K562 (cell line): ENCODE measurements around the gene ELL3. TPM values are rescaled to one million over a fixed set of nuclear protein-coding genes. Genes with fewer than 3 reads are reported as not detected.
"Not testable (repeated sequence)": the region's sequence is repeated elsewhere in the genome, so short reads cannot be mapped to it uniquely, and the experiment has no call there.

ENCODE experiments used
- ATAC-seq: fragments of 200-7000 bp; cut with Tn5 transposase; 3 replicates; pipeline ENCODE4 v1.9.1; 2020; ENCODE audit warnings: moderate library complexity
- BruUV-seq: library from RNA; stranded (reverse); fragments of 400-500 nt; replicated peaks from 2 replicates; lab custom pipeline; 2021; lab: Mats Ljungman, UMichigan
- CTCF ChIA-PET: fragments of 300-600 bp; formaldehyde crosslinking; extraction: SDS; loops from one replicate; lab custom pipeline; 2021; ENCODE audit warnings: low intra/inter-chr PET ratio; lab: Yijun Ruan, JAX
- POLR2A ChIA-PET: fragments of 300-600, 350-650 bp; sonication (Branson Sonifier 250); formaldehyde crosslinking; extraction: SDS; loops from one replicate; lab custom pipeline; 2021; ENCODE audit warnings: antibody characterized with exemption, inconsistent platforms; lab: Yijun Ruan, JAX
- DNase-seq, 4 experiments: peaks; one replicate each; pipeline versions ENCODE4 v3.0.0 to v3.0.0-alpha.2; 2011 to 2018; ENCODE audit warnings: low spot score in 3 of 4, mixed read lengths in 3 of 4; ENCODE audit errors: extremely low read depth in 1 of 4
- FAIRE-seq: peaks from 2 replicates; lab custom pipeline; 2011; peaks lifted over from hg19 to GRCh38; lab: Jason Lieb, UNC
- H2AFZ ChIP-seq: 2 replicates; pipeline ENCODE4 v1.6.0; 2011; ENCODE audit warnings: low read depth, low read length, control low read depth, inconsistent platforms
- H3K27ac ChIP-seq: fragments of 200-600 bp; 3 replicates; pipeline ENCODE4 v1.8.0; 2011; ENCODE audit warnings: low read depth, mild to moderate bottlenecking, control low read depth, inconsistent platforms, low read length, moderate library complexity, mixed read lengths; ENCODE audit errors: extremely low read depth
- H3K27me3 ChIP-seq, 2 experiments: fragments of 300-600 bp in 1 of 2; 2 replicates in 1 of 2; 3 replicates in 1 of 2; pipeline versions ENCODE4 v1.6.0 to v1.8.0; 2011; ENCODE audit warnings: inconsistent platforms in 2 of 2, low read length in 2 of 2, mild to moderate bottlenecking in 1 of 2, mixed read lengths in 1 of 2, moderate library complexity in 1 of 2; ENCODE audit not compliant: control insufficient read depth in 2 of 2, insufficient read depth in 2 of 2
- H3K36me3 ChIP-seq: fragments of 300-600 bp; 3 replicates; pipeline ENCODE4 v1.8.0; 2011; ENCODE audit warnings: mild to moderate bottlenecking, low read length, inconsistent platforms; ENCODE audit not compliant: control insufficient read depth, insufficient read depth
- H3K4me1 ChIP-seq, 2 experiments: fragments of 200-600 bp in 1 of 2; replicated peaks in 1 of 2; 2 replicates in 1 of 2; 3 replicates in 1 of 2; pipeline versions ENCODE4 v1.5.1 to v1.8.0; 2011; ENCODE audit warnings: inconsistent platforms in 2 of 2, low read length in 2 of 2, mild to moderate bottlenecking in 1 of 2, mixed read lengths in 1 of 2, moderate library complexity in 1 of 2; ENCODE audit not compliant: control insufficient read depth in 2 of 2, insufficient read depth in 2 of 2
- H3K4me2 ChIP-seq: 2 replicates; pipeline ENCODE4 v1.6.1; 2011; ENCODE audit warnings: low read length, control low read depth, inconsistent platforms, mixed read lengths; ENCODE audit not compliant: insufficient read depth
- H3K4me3 ChIP-seq: fragments of 200-600 bp; sonication (generic), shearing (Covaris generic); 2 replicates; pipeline ENCODE4 v1.5.1; 2016; ENCODE audit warnings: control low read depth, inconsistent platforms
- H3K79me2 ChIP-seq: fragments of 200-600 bp; 3 replicates; pipeline ENCODE4 v1.8.0; 2011; ENCODE audit warnings: low read length, inconsistent platforms; ENCODE audit not compliant: control insufficient read depth, insufficient read depth
- H3K9ac ChIP-seq, 2 experiments: 2 replicates each; pipeline versions ENCODE4 v1.6.0 to v1.6.1; 2011; ENCODE audit warnings: low read depth in 2 of 2, low read length in 2 of 2, control low read depth in 1 of 2, inconsistent platforms in 1 of 2, mild to moderate bottlenecking in 1 of 2, mixed read lengths in 1 of 2; ENCODE audit not compliant: insufficient read depth in 1 of 2
- H3K9me1 ChIP-seq: one replicate; pipeline ENCODE4 v1.6.0; 2011; ENCODE audit warnings: inconsistent platforms, mild to moderate bottlenecking, low read length, moderate library complexity; ENCODE audit not compliant: control insufficient read depth, insufficient read depth
- H3K9me3 ChIP-seq: replicated peaks from 2 replicates; pipeline ENCODE4 v1.5.1; 2011; ENCODE audit warnings: low read depth, low read length, inconsistent platforms; ENCODE audit not compliant: control insufficient read depth, insufficient read depth
- H4K20me1 ChIP-seq: replicated peaks from 2 replicates; pipeline ENCODE4 v1.6.1; 2011; ENCODE audit warnings: low read length, inconsistent platforms, mixed read lengths; ENCODE audit not compliant: control insufficient read depth, insufficient read depth
- DNMT1 ChIP-seq: fragments of 450-650 bp; IDR thresholded peaks from 2 replicates; pipeline ENCODE4 v1.6.1; 2016; ENCODE audit warnings: antibody characterized with exemption, mild to moderate bottlenecking
- HNRNPL ChIP-seq: fragments of 200-400 bp; formaldehyde crosslinking; IDR thresholded peaks from 2 replicates; pipeline ENCODE4 v1.6.1; 2017; ENCODE audit warnings: low read depth, mild to moderate bottlenecking, low read length
- SAFB ChIP-seq: fragments of 200-400 bp; formaldehyde crosslinking; IDR thresholded peaks from 2 replicates; pipeline ENCODE4 v1.6.1; 2017; ENCODE audit warnings: low read depth, low read length, borderline replicate concordance
- SUPT5H ChIP-seq: fragments of 450-650 bp; IDR thresholded peaks from 2 replicates; pipeline ENCODE4 v1.6.1; 2016
- ZBED1 ChIP-seq: IDR thresholded peaks from 2 replicates; pipeline ENCODE4 v1.6.1; 2014
- ZNF165 ChIP-seq: fragments of 250-450 bp; sonication (Bioruptor Pico); IDR thresholded peaks from 2 replicates; pipeline ENCODE4 v1.4.0; 2020; ENCODE audit warnings: borderline replicate concordance
- ZNF217 ChIP-seq: sonication (generic); formaldehyde crosslinking; IDR thresholded peaks from 2 replicates; pipeline ENCODE4 v1.8.0; 2022; ENCODE audit warnings: mild to moderate bottlenecking, missing genetic modification reagents
- WGBS: fragments of 100-300 bp; shearing (Covaris generic); methylation state at CpG from one replicate; pipeline ENCODE4 v1.1.6; 2016; ENCODE audit warnings: low coverage, mixed read lengths; ENCODE audit not compliant: insufficient coverage; ENCODE audit errors: missing lambda C conversion rate; 5-methylcytosine and 5-hydroxymethylcytosine counted together
- in situ Hi-C: fragments of 300-500 bp; cut with MboI; formaldehyde crosslinking; loops from 4 replicates; pipeline ENCODE4 v1.15.0; 2018; ENCODE audit warnings: inconsistent platforms, mixed read lengths
- intact Hi-C: fragments of 100-400 bp; cut with micrococcal nuclease; formaldehyde crosslinking; loops from 2 replicates; pipeline ENCODE4 v1.14.2; 2022
- polyA plus RNA-seq, 8 experiments: library from polyadenylated mRNA; depleted of rRNA in 4 of 8; stranded (reverse) in 5 of 8; unstranded in 3 of 8; fragments of >200 nt; fragmentation: Nextera tagmentation in 2 of 8; fragmentation: Illumina TruSeq in 1 of 8; extraction: Ambion mirVana in 2 of 8; extraction: Trizol in 1 of 8; gene quantifications; 2 replicates each; pipeline versions ENCODE4 v1.2.1 to v1.2.3, GENCODE V29; 2011 to 2014; ENCODE audit warnings: inconsistent platforms in 1 of 8, missing spikeins in 1 of 8
- total RNA-seq, 7 experiments: library from RNA; depleted of rRNA in 6 of 7; stranded (reverse); fragments of >200 nt in 6 of 7; fragmentation: Illumina TruSeq in 2 of 7; extraction: Trizol in 2 of 7; gene quantifications; 2 replicates each; pipeline versions ENCODE4 v1.2.1 to v1.2.3, GENCODE V29; 2011 to 2021; ENCODE audit warnings: low replicate concordance in 1 of 7
- TF ChIP-seq, protein P1 (sequence below), 2 experiments: fragments of 450-650 bp in 1 of 2; sonication (generic) in 1 of 2; formaldehyde crosslinking in 1 of 2; IDR thresholded peaks in 1 of 2; conservative IDR thresholded peaks in 1 of 2; 2 replicates each; pipeline versions ENCODE4 v1.6.1 to v1.8.1; 2016 to 2023; ENCODE audit warnings: mild to moderate bottlenecking in 2 of 2, moderate library complexity in 2 of 2, inconsistent platforms in 1 of 2, missing genetic modification reagents in 1 of 2
- TF ChIP-seq, protein P2 (sequence below): fragments of 200-800 bp; sonication (Bioruptor generic); IDR thresholded peaks from 2 replicates; pipeline ENCODE4 v1.6.1; 2017; ENCODE audit warnings: missing genetic modification characterization, missing compliant biosample characterization
- TF ChIP-seq, protein P3 (sequence below), 2 experiments: fragments of 450-650 bp; conservative IDR thresholded peaks; 2 replicates each; pipeline ENCODE4 v1.6.1; 2017; ENCODE audit warnings: mild to moderate bottlenecking in 2 of 2, moderate library complexity in 2 of 2

Gene ELL3
- total and polyA plus RNA-seq, 9 of the 15 experiments (the other 6 are each of a cell fraction or from before 2014, with no cell fraction given) = 0.80 to 5.2 (median 2.6) TPM

DNA sequence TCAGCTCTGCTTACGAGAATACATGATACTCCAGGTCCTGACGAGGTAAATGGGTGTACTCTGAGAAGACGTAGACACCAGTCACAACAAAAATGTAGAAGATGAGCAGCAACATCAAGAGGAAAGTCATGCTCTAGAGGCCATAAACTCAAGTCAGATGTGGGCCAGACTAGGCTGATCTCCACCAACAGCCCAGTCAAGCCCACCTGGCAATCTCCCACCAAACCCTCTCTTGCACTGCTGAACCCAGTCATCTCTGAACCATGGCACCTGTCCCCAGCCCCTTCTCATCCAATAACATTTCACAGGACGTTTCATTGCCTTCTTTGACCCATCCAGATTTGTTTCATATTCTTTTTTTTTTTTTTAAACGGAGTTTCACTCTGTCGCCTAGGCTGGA is 41.4 kb downstream of the ELL3 start:
- ATAC-seq (no peak), FAIRE-seq (no peak), DNase-seq (no peak)
- ChIA-PET CTCF (no interaction called here), POLR2A (interaction anchor here (0.7 kb wide), 1 partner anchor 11 kb away, joined by 3 read pairs; the partner anchor contains the start of gene PDIA3)
- H3K4me1 ChIP-seq = no peaks in the 10 kb centered on the region
- intact Hi-C loops = no loop called here
- no peak overlapping the region for H3K27ac ChIP-seq
- H3K4me3 ChIP-seq = no peak overlapping the region
- H3K4me2 ChIP-seq = no peak overlapping the region
- H3K36me3 ChIP-seq = no peaks in the 10 kb centered on the region
- H3K27me3 ChIP-seq = peaks cover 3 to 4% of the 10 kb centered on the region in 2 experiments; a peak in 1 of 5 replicates
- no peak overlapping the region for H2AFZ ChIP-seq
- H3K9ac ChIP-seq = no peak overlapping the region
- BruUV-seq = no TSS peak
- no peaks in the 10 kb centered on the region for H3K9me1 ChIP-seq
- 29% methylated on average over 6 of the region's 6 CpGs for WGBS
- no peaks in the 10 kb centered on the region for H4K20me1 ChIP-seq
- in situ Hi-C loops = no loop called here
- H3K79me2 ChIP-seq = no peaks in the 10 kb centered on the region
- H3K9me3 ChIP-seq = no peaks in the 10 kb centered on the region
- TF ChIP-seq DNMT1 (no peak), ZNF217 (no peak), SUPT5H (no peak), ZNF165 (no peak), SAFB (no peak), ZBED1 (no peak), HNRNPL (no peak)
- TF ChIP-seq, protein P1, sequence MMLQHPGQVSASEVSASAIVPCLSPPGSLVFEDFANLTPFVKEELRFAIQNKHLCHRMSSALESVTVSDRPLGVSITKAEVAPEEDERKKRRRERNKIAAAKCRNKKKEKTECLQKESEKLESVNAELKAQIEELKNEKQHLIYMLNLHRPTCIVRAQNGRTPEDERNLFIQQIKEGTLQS (IDR thresholded peaks at IDR 0.05) = no peak
- TF ChIP-seq, protein P1 (CRISPR knock-in tag; conservative IDR thresholded peaks at IDR 0.05) = no peak
- TF ChIP-seq, protein P2, sequence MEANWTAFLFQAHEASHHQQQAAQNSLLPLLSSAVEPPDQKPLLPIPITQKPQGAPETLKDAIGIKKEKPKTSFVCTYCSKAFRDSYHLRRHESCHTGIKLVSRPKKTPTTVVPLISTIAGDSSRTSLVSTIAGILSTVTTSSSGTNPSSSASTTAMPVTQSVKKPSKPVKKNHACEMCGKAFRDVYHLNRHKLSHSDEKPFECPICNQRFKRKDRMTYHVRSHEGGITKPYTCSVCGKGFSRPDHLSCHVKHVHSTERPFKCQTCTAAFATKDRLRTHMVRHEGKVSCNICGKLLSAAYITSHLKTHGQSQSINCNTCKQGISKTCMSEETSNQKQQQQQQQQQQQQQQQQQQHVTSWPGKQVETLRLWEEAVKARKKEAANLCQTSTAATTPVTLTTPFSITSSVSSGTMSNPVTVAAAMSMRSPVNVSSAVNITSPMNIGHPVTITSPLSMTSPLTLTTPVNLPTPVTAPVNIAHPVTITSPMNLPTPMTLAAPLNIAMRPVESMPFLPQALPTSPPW = no peak
- TF ChIP-seq, protein P3, sequence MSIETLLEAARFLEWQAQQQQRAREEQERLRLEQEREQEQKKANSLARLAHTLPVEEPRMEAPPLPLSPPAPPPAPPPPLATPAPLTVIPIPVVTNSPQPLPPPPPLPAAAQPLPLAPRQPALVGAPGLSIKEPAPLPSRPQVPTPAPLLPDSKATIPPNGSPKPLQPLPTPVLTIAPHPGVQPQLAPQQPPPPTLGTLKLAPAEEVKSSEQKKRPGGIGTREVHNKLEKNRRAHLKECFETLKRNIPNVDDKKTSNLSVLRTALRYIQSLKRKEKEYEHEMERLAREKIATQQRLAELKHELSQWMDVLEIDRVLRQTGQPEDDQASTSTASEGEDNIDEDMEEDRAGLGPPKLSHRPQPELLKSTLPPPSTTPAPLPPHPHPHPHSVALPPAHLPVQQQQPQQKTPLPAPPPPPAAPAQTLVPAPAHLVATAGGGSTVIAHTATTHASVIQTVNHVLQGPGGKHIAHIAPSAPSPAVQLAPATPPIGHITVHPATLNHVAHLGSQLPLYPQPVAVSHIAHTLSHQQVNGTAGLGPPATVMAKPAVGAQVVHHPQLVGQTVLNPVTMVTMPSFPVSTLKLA (conservative IDR thresholded peaks at IDR 0.05) = no peak

DNA sequence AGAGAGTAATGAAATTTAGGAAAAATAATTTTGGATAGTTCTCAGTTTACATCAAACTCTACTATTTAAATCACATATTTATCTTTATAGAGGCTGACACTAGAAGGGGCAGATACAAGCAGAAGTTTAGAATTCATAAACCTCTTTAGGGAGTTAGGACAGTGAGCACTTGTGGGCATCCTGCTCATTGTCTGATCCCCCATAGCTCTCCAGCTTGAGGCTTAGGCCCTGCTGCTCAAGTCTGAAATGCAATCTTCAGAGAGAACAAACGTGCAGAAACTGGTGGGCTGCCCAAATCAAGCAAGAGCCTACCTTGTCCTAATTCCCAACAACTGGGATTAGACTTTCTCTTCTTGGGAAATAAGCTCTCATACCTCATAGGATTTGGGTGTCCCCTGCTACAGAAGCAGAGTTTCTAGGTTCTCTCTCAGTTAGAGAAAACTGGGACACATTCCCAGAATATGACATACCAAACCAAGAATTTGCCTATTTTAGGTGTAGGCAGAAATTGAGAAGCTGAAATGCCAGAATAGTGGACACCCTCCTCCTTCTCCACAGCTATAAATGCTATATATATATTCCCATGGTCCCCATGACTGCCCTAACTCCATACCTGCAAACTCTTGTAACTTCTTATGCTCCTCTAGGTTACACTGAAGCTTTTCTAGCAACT is 48.6 kb downstream of the ELL3 start:
- POLR2A ChIA-PET, H3K9me3 ChIP-seq, H3K27me3 ChIP-seq, intact Hi-C loops, H2AFZ ChIP-seq, H3K4me2 ChIP-seq, H3K36me3 ChIP-seq, H3K9me1 ChIP-seq, H3K27ac ChIP-seq, CTCF ChIA-PET, DNase-seq, BruUV-seq, H3K79me2 ChIP-seq, H3K4me3 ChIP-seq, H4K20me1 ChIP-seq, H3K4me1 ChIP-seq, H3K9ac ChIP-seq, ATAC-seq, FAIRE-seq: not testable (repeated sequence)
- WGBS = 0% methylated on average over 1 of the region's 1 CpG
- in situ Hi-C loops = loop anchor here (5.0 kb wide), 1 partner anchor 96 kb away; no protein-coding TSS in a partner anchor
